Erythroblast (primary cell): ENCODE results near the gene CELF2.

Experiments
- GATA1 ChIP-seq: IDR thresholded peaks from 2 replicates; pipeline ENCODE4 v1.6.1; 2011; ENCODE audit warnings: low read depth, mild to moderate bottlenecking, control low read depth, low read length, moderate library complexity
- POLR2A ChIP-seq: IDR thresholded peaks from 2 replicates; pipeline ENCODE4 v1.6.1; 2011; ENCODE audit warnings: mild to moderate bottlenecking, low read length

GRCh38 chr10:11085545-11085944, 67.9 kb downstream of the CELF2 start:
- TF ChIP-seq POLR2A (no peak), GATA1 (no peak)
